Stimulated activated naive B cell treated with anti-CD40 and anti-IgM and Interleukin-4, amounts not matched to agents 10 μg/mL and 1 μg/mL and 100 μg/mL, for 72 hours (primary cell): ENCODE results near the gene ORC2.

ENCODE experiments used
- ATAC-seq, 2 donors: fragments of 150-1000 bp; cut with Tn5 transposase; replicated peaks; 2 replicates each; pipeline ENCODE4 v1.10.0; 2021; ENCODE audit warnings: moderate library complexity in 1 of 2
- DNase-seq: peaks from one replicate; pipeline ENCODE4 v3.0.0; 2021
- H3K27ac Mint-ChIP-seq: one replicate; pipeline ENCODE4 v1.8.0; 2022; ENCODE audit warnings: mild to moderate bottlenecking, mixed read lengths
- H3K27me3 Mint-ChIP-seq, 2 donors: one replicate each; pipeline ENCODE4 v1.8.0; 2022; ENCODE audit warnings: mixed read lengths in 2 of 2
- H3K36me3 Mint-ChIP-seq, 2 donors: one replicate each; pipeline ENCODE4 v1.8.0; 2022; ENCODE audit warnings: mixed read lengths in 2 of 2, mild to moderate bottlenecking in 1 of 2
- H3K4me1 Mint-ChIP-seq, 2 donors: one replicate each; pipeline ENCODE4 v1.8.0; 2022; ENCODE audit warnings: mixed read lengths in 2 of 2, mild to moderate bottlenecking in 1 of 2
- H3K4me3 Mint-ChIP-seq, 2 donors: one replicate each; pipeline ENCODE4 v1.8.0; 2022; ENCODE audit warnings: mild to moderate bottlenecking in 2 of 2, mixed read lengths in 2 of 2, moderate library complexity in 1 of 2
- H3K9me3 Mint-ChIP-seq, 2 donors: one replicate each; pipeline ENCODE4 v1.8.0; 2022; ENCODE audit warnings: mixed read lengths in 2 of 2, mild to moderate bottlenecking in 1 of 2

ORC2 gene

GRCh38 chr2:200862532-200863000, 100.9 kb downstream of the ORC2 start:
- Mint-ChIP-seq H3K36me3 (peaks cover 56 to 60% of the 10 kb centered on the region in 2 donors), H3K9me3 (no peaks in the 10 kb centered on the region), H3K27ac (peak overlapping the region; percentile 99), H3K4me1 (peaks cover 35 to 64% of the 10 kb centered on the region in 2 donors), H3K4me3 (peak overlapping the region; percentile 87 to 97), H3K27me3 (no peaks in the 10 kb centered on the region)
- ATAC-seq (peak; percentile 17 to 22), DNase-seq (peak; percentile 35)

- Mint-ChIP-seq H3K27ac (peak overlapping the region; percentile 99), H3K9me3 (no peaks in the 10 kb centered on the region), H3K36me3 (peaks cover 63 to 68% of the 10 kb centered on the region in 2 donors), H3K4me3 (peak overlapping the region; percentile 87 to 97), H3K4me1 (peaks cover 31 to 60% of the 10 kb centered on the region in 2 donors), H3K27me3 (no peaks in the 10 kb centered on the region)
- ATAC-seq (no peak), DNase-seq (no peak)
Observed at GRCh38 chr2:200861617-200862155, 101.8 kb downstream of the ORC2 start.

- H3K27ac Mint-ChIP-seq = peak overlapping the region; percentile 84
- no peak for DNase-seq
Observed at GRCh38 chr2:200860092-200860795, 103.2 kb downstream of the ORC2 start.

More at GRCh38 chr2:200860092-200860795, 103.2 kb downstream of the ORC2 start:
- Mint-ChIP-seq H3K9me3 (no peaks in the 10 kb centered on the region), H3K4me3 (peak overlapping the region; percentile 77 to 80), H3K4me1 (peaks cover 31 to 60% of the 10 kb centered on the region in 2 donors), H3K27me3 (no peaks in the 10 kb centered on the region), H3K36me3 (peaks cover 69 to 71% of the 10 kb centered on the region in 2 donors)
- no peak for ATAC-seq
